ENCODE measurements around the gene HIRIP3.

GRCh38 chr16:30040221-30040620 is 44.8 kb upstream of the HIRIP3 start:
- no peak for TF ChIP-seq POLR2A (IDR thresholded peaks at IDR 0.05)
- TF ChIP-seq CTCF (IDR thresholded peaks at IDR 0.05), result no peak

Measured in right lobe of liver (tissue), 4 donors.